Mesenchymal stem cell (in vitro differentiated cells and primary cell): Measurements from ENCODE around the gene TSC22D3.

Experiments used
- DNase-seq: peaks from one replicate; pipeline ENCODE4 v3.0.0-alpha.2; 2013
- H2AFZ ChIP-seq: one replicate; pipeline ENCODE4 v1.6.1; 2013; ENCODE audit warnings: low read depth, mild to moderate bottlenecking, control low read depth, inconsistent platforms, low read length, moderate library complexity
- H2AK5ac ChIP-seq: 2 replicates; pipeline ENCODE4 v1.6.1; 2013; ENCODE audit warnings: low read length, moderate library complexity, mild to moderate bottlenecking, inconsistent platforms; ENCODE audit not compliant: severe bottlenecking
- H2BK120ac ChIP-seq: one replicate; pipeline ENCODE4 v1.6.1; 2013; ENCODE audit warnings: low read depth, mild to moderate bottlenecking, inconsistent platforms, low read length, moderate library complexity
- H2BK12ac ChIP-seq, 2 experiments: one replicate each; pipeline ENCODE4 v1.6.1; 2013; ENCODE audit warnings: inconsistent platforms in 2 of 2, low read length in 2 of 2, mild to moderate bottlenecking in 2 of 2, moderate library complexity in 2 of 2, control low read depth in 1 of 2
- H2BK15ac ChIP-seq: one replicate; pipeline ENCODE4 v1.6.1; 2013; ENCODE audit warnings: mild to moderate bottlenecking, low read depth, inconsistent platforms; ENCODE audit not compliant: poor library complexity, severe bottlenecking
- H2BK5ac ChIP-seq: 2 replicates; pipeline ENCODE4 v1.6.1; 2013; ENCODE audit warnings: low read depth, mild to moderate bottlenecking, low read length, control low read depth, inconsistent platforms; ENCODE audit not compliant: poor library complexity, severe bottlenecking
- H3K14ac ChIP-seq, 2 experiments: one replicate each; pipeline ENCODE4 v1.6.1; 2013; ENCODE audit warnings: inconsistent platforms in 2 of 2, low read length in 2 of 2, control low read depth in 1 of 2, mild to moderate bottlenecking in 1 of 2, moderate library complexity in 1 of 2
- H3K18ac ChIP-seq, 2 experiments: one replicate each; pipeline ENCODE4 v1.6.1; 2013; ENCODE audit warnings: inconsistent platforms in 2 of 2, low read length in 2 of 2, control low read depth in 1 of 2, low read depth in 1 of 2, mild to moderate bottlenecking in 1 of 2
- H3K23ac ChIP-seq, 2 experiments: one replicate each; pipeline ENCODE4 v1.6.1; 2013; ENCODE audit warnings: inconsistent platforms in 2 of 2, low read length in 2 of 2, mild to moderate bottlenecking in 2 of 2, moderate library complexity in 2 of 2, control low read depth in 1 of 2
- H3K27ac ChIP-seq: 2 replicates; pipeline ENCODE4 v1.5.1; 2013; ENCODE audit warnings: mild to moderate bottlenecking, moderate library complexity, low read length, control low read depth, inconsistent platforms; ENCODE audit not compliant: poor library complexity, severe bottlenecking
- H3K27me3 ChIP-seq, 2 experiments: 2 replicates each; pipeline versions ENCODE4 v1.6.1 to v1.7.0; 2013; ENCODE audit warnings: low read length in 2 of 2, mild to moderate bottlenecking in 2 of 2, moderate library complexity in 2 of 2, control low read depth in 1 of 2, inconsistent platforms in 1 of 2; ENCODE audit not compliant: control insufficient read depth in 1 of 2, insufficient read depth in 1 of 2
- H3K36me3 ChIP-seq, 2 experiments: 2 replicates each; pipeline versions ENCODE4 v1.6.1 to v1.7.0; 2013; ENCODE audit warnings: low read length in 2 of 2, control low read depth in 1 of 2, inconsistent platforms in 1 of 2, low read depth in 1 of 2, mild to moderate bottlenecking in 1 of 2; ENCODE audit not compliant: insufficient read depth in 2 of 2, control insufficient read depth in 1 of 2
- H3K4ac ChIP-seq, 2 experiments: one replicate each; pipeline ENCODE4 v1.6.1; 2013; ENCODE audit warnings: inconsistent platforms in 2 of 2, low read length in 2 of 2, mild to moderate bottlenecking in 2 of 2, moderate library complexity in 2 of 2, control low read depth in 1 of 2, low read depth in 1 of 2
- H3K4me1 ChIP-seq: 2 replicates; pipeline ENCODE4 v1.6.1; 2013; ENCODE audit warnings: low read depth, low read length, control low read depth; ENCODE audit not compliant: control insufficient read depth, insufficient read depth
- H3K4me2 ChIP-seq: 2 replicates; pipeline ENCODE4 v1.6.1; 2013; ENCODE audit warnings: low read length, mild to moderate bottlenecking, inconsistent platforms; ENCODE audit not compliant: poor library complexity, severe bottlenecking
- H3K4me3 ChIP-seq, 2 experiments: 2 replicates each; pipeline versions ENCODE4 v1.5.1 to v1.7.0; 2013; ENCODE audit warnings: low read length in 2 of 2, mild to moderate bottlenecking in 2 of 2, control low read depth in 1 of 2, low read depth in 1 of 2; ENCODE audit not compliant: insufficient read depth in 1 of 2
- H3K79me1 ChIP-seq: replicated peaks from 2 replicates; pipeline ENCODE4 v1.6.1; 2013; ENCODE audit warnings: mild to moderate bottlenecking, control low read depth, low read length, inconsistent platforms; ENCODE audit not compliant: poor library complexity, severe bottlenecking
- H3K9ac ChIP-seq: 2 replicates; pipeline ENCODE4 v1.7.0; 2013; ENCODE audit warnings: mild to moderate bottlenecking, low read length, moderate library complexity
- H3K9me3 ChIP-seq: 2 replicates; pipeline ENCODE4 v1.7.0; 2013; ENCODE audit warnings: mild to moderate bottlenecking, low read length; ENCODE audit not compliant: control insufficient read depth
- H4K8ac ChIP-seq: one replicate; pipeline ENCODE4 v1.6.1; 2013; ENCODE audit warnings: inconsistent platforms, mild to moderate bottlenecking, low read length, moderate library complexity
- H4K91ac ChIP-seq: one replicate; pipeline ENCODE4 v1.6.1; 2013; ENCODE audit warnings: mild to moderate bottlenecking, low read length, inconsistent platforms
- WGBS: methylation state at CpG from one replicate; pipeline ENCODE4 v1.1.7; 2013; ENCODE audit warnings: mixed read lengths; 5-methylcytosine and 5-hydroxymethylcytosine counted together

The TSC22D3 gene

DNA sequence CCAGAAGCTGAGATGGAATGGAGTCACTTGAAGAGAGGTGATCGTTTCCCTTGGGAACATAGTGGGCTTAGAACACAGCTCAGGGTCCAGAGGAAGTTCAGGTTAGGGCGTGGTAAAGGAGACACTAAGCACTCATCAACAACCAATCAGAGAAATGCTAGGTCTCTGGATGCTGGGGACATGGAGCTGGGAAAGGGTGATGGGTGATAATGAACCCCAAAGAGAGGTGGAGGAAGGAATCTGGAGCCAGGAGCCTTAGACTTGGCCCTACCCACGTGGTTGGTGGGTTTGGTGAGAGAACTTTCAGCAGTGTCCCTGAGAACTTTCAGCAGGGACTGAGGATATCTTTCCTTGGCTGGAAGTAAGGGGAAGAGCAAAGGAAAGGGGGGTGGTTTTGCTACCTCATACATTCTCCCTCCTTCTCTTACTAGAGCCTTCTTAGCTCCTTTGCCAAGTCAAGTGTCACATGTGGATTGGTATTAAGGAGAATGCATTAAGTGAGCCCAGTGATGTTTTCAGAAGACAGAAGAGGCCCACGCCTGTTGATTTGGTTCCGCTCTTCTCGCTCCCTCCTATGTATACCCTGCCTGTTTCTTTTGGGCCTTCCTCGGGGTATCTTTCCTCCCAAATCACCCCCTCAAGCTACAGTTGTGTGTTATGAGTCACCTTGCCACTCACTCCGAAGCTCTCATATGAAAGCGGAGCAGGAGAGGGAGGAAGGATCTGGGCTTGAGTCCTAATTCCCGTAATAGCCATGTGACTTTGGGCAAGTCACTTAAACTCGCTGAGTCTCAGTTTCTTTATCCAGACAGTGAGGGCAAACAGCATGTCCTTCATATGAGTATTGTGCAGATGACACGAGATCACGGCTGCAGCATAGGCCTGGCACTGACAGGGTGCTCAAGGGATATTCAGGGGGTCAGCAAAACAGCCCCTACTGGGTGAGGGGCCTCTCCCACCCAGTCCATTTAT is 63.1 kb downstream of the TSC22D3 start:
- Histone ChIP-seq H4K8ac (no peak overlapping the region), H3K27ac (no peak overlapping the region), H3K9me3 (no peaks in the 10 kb centered on the region), H3K4me1 (peaks cover 22% of the 10 kb centered on the region), H3K27me3 (peaks cover 0 to 28% of the 10 kb centered on the region in 2 experiments), H3K23ac (no peak overlapping the region), H4K91ac (no peak overlapping the region), H3K36me3 (peaks cover 11% of the 10 kb centered on the region in 2 experiments), H3K79me1 (peaks cover 5% of the 10 kb centered on the region), H2BK15ac (no peak overlapping the region), H2BK12ac (peak overlapping the region; percentile 2 to 72), H3K9ac (peak overlapping the region; percentile 63), H3K14ac (no peak overlapping the region), H2BK120ac (no peak overlapping the region), H2AK5ac (no peak overlapping the region), H3K4me3 (no peak overlapping the region), H3K18ac (peak overlapping the region in 1 of 2 experiments; percentile 34), H2AFZ (no peak overlapping the region), H3K4me2 (no peak overlapping the region), H3K4ac (peak overlapping the region in 1 of 2 experiments; percentile 46), H2BK5ac (no peak overlapping the region)
- 60% methylated on average over 6 of the region's 13 CpGs for WGBS
- DNase-seq: peak; percentile 93

DNA sequence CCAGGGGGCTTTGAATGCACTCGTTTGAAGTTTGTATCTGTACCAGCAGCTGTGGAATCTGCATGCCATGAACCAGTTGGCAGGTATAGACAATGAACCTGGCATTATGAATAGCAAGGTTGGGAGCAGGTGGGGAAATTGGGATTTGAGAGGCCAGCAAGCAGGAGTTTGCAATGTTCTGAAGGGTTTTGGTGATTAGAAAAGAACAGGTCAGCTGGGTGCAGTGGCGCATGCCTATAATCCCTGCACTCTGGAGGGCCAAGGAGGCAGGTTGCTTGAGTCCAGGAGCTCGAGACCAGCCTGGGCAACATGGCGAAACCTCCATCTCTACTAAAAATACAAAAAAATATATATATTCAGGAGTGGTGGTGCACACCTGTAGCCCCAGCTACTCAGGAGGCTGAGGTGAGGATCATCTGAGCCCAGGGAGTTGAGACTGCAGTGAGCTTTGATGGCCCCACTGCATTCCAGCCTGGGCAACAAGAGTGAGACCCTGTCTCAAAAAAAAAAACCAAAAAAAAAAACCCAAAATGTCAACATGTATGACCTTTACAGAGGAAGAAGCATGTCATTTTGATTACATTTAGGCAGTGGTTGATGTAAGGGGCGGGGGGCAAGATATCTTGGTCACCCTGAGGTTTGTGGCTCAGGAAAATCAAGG is 63.9 kb downstream of the TSC22D3 start:
- peak overlapping the region; percentile 62 for H3K27ac ChIP-seq
- H3K4me3 ChIP-seq: no peak overlapping the region
- H2BK120ac ChIP-seq: peak overlapping the region; percentile 79
- peak overlapping the region; percentile 46 to 86 for H3K4ac ChIP-seq
- peak; percentile 71 for DNase-seq
- no peak overlapping the region for H4K8ac ChIP-seq
- peaks cover 0 to 33% of the 10 kb centered on the region in 2 experiments for H3K27me3 ChIP-seq
- H2AFZ ChIP-seq: no peak overlapping the region
- peak overlapping the region; percentile 21 to 78 for H3K18ac ChIP-seq
- H2BK15ac ChIP-seq: no peak overlapping the region
- no peak overlapping the region for H3K14ac ChIP-seq
- H3K79me1 ChIP-seq: peaks cover 2% of the 10 kb centered on the region
- H3K9me3 ChIP-seq: no peaks in the 10 kb centered on the region
- no peak overlapping the region for H3K23ac ChIP-seq
- H3K4me1 ChIP-seq: peaks cover 18% of the 10 kb centered on the region
- H2BK5ac ChIP-seq: no peak overlapping the region
- 50% methylated on average over 2 of the region's 5 CpGs for WGBS
- peak overlapping the region; percentile 82 for H3K9ac ChIP-seq
- H4K91ac ChIP-seq: peak overlapping the region; percentile 39
- H3K36me3 ChIP-seq: peaks cover 11% of the 10 kb centered on the region in 2 experiments
- peak overlapping the region in 1 of 2 experiments; percentile 39 for H2BK12ac ChIP-seq
- peak overlapping the region; percentile 62 for H2AK5ac ChIP-seq
- H3K4me2 ChIP-seq: no peak overlapping the region

DNA sequence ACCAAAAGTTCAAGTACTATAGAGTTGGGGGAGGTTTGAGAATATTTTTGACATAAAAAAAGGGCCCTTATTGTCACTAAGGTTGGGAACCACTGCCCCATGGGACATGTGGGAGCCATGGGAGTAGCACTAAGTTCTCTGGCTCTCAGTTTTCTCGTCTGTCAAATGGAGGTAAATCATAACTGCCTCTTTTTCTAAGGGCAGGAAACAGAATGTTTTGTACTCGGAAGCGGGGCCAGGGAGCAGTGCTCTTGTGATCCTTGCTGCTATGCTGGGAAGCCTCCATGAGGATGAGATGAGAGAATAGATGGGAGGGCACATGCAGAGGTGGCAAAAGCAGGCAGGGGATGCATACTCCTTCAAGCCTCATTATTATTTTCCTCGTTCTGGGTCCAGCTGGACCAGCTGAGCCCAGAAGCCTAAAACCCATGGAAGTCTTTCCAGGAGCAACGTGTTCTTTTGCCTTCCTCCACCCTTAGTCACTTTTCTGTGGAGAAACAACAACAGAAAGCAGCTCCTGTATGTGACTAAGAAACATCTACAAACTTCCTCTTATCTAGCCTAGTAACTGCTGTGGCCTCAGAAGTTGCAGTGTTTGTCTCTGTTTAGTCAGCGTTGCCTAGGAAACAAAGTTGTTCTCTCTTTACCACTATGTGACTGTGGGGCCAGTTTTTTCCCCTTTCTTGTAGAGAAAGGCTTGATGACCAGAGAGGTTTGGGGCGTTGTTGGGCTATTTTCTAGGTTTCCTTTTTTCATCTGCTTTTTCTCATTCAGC is 64.8 kb downstream of the TSC22D3 start:
- WGBS: 2% methylated on average over 4 of the region's 7 CpGs
- H3K18ac ChIP-seq: peak overlapping the region; percentile 62 to 92
- H3K14ac ChIP-seq: no peak overlapping the region
- peaks cover 0 to 41% of the 10 kb centered on the region in 2 experiments for H3K27me3 ChIP-seq
- no peak overlapping the region for H4K91ac ChIP-seq
- no peak overlapping the region for H2AK5ac ChIP-seq
- no peak overlapping the region for H2BK5ac ChIP-seq
- H3K36me3 ChIP-seq: peaks cover 11% of the 10 kb centered on the region in 2 experiments
- no peak overlapping the region for H3K4me2 ChIP-seq
- H3K4me3 ChIP-seq: no peak overlapping the region
- H3K9me3 ChIP-seq: no peaks in the 10 kb centered on the region
- peaks cover 2% of the 10 kb centered on the region for H3K79me1 ChIP-seq
- H3K4ac ChIP-seq: peak overlapping the region in 1 of 2 experiments; percentile 86
- peak overlapping the region; percentile 62 for H3K27ac ChIP-seq
- peak overlapping the region in 1 of 2 experiments; percentile 88 for H2BK12ac ChIP-seq
- H3K9ac ChIP-seq: peak overlapping the region; percentile 86
- peaks cover 18% of the 10 kb centered on the region for H3K4me1 ChIP-seq
- no peak overlapping the region for H2AFZ ChIP-seq
- H4K8ac ChIP-seq: peak overlapping the region; percentile 12
- H3K23ac ChIP-seq: no peak overlapping the region
- H2BK15ac ChIP-seq: no peak overlapping the region
- H2BK120ac ChIP-seq: peak overlapping the region; percentile 61
- DNase-seq: peak; percentile 99
